Middle frontal gyrus (tissue), 1 donor: ENCODE measurements around the gene CRHR1.
"Not testable (repeated sequence)": the region's sequence is repeated elsewhere in the genome, so short reads cannot be mapped to it uniquely, and the experiment has no call there.

Experiments used
- DNase-seq: peaks from one replicate; pipeline ENCODE4 v3.0.0-alpha.2; 2015; ENCODE audit warnings: low spot score; ENCODE audit errors: extremely low spot score

The CRHR1 gene

GRCh38 chr17:45862127-45862526 is 78.0 kb downstream of the CRHR1 start:
- not testable (repeated sequence) for DNase-seq

GRCh38 chr17:45863857-45864654 is 79.9 kb downstream of the CRHR1 start:
- DNase-seq: no peak

- peak; percentile 16 for DNase-seq
Observed at GRCh38 chr17:45867171-45867570, 83.1 kb downstream of the CRHR1 start.

DNA sequence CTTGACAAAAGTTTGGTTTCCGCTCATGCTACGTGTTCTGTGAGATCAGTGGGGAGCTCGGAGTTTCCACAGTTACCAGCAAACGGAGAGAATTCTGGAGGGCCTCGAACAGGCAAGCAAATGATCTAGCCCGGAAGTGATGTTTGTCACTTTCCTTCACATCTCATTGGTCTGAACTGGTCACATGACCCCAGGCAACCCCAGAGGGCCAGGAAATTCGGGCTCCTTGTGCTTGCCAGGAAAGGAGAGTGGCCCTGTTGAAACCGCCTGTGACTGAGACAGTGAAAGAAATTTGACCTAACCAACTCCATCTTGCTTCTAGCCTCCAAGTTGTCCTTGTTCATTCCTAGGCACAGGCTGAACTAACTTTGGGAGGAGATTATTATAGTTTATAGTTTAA is 83.6 kb downstream of the CRHR1 start:
- DNase-seq: no peak

DNA sequence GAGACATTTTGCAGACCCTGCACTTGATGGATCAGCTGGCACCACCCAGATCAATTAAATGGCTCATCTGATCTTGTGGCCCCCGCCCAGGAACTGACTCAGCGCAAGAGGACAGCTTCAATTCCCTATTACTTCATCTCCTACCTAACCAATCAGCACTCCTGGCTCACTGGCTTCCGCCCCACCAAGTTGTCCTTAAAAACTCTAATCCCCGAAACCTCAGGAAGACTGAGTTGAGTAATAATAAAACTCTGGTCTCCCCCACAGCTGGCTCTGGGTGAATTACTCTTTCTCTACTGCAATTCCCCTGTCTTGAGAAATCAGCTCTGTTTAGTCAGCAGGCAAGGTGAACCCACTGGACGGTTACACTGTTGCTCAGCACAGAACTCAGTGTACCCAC is 84.2 kb downstream of the CRHR1 start:
- no peak for DNase-seq

- no peak for DNase-seq
Observed at GRCh38 chr17:45869676-45870341, 85.7 kb downstream of the CRHR1 start.

DNA sequence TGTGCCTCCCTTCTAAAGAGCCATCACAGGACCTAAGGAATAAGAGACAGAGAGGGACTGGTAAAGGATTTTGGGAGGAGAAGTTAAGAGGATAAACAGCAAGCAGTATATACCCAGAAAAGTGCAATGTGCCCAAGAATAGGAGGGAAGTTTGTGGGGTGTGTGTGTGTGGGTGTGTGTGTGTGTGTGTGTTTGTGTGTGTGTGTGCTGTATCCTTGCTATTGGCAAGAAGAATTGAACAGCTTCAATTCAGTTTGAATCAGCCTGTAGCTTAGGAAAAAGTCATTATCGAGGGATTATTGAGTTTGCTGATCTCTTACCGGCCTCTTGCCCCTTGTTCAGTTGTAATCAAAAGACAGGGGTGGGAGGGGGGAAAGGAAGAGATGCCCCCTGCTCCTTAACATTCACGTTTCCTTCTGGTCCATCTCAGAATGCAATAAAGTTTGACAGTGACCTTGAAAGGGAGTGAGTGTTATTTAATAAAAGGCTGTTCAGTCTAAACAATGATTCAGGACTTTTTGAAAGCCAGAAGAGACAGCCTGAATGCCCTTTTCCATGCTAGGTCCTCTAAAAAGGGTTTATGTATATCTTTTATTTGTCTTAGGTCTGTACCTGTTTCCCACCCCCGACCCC is 86.3 kb downstream of the CRHR1 start:
- no peak for DNase-seq

- DNase-seq: no peak
Observed at GRCh38 chr17:45871718-45872117, 87.6 kb downstream of the CRHR1 start.

GRCh38 chr17:45873728-45874127 is 89.6 kb downstream of the CRHR1 start:
- DNase-seq: no peak

GRCh38 chr17:45874151-45874550 is 90.0 kb downstream of the CRHR1 start:
- DNase-seq: no peak

DNA sequence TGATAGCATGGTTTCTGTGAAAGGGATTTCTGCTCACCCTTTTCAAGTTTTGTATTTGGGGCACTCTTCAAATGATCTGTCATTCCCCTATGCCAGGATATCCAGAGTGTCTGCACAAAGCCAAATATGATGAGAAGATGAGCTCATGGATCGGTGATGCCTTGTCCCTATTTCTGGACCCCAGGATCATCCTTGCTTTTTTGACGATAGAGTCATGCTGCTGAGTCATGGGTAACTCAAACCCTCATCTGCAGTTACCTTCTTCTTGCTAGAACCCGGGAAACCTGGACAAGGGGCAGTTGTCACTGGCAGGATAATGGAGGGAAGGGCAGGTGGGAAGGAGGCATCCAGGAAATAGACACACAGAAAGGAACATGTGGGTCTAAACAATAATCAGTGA is 92.4 kb downstream of the CRHR1 start:
- no peak for DNase-seq

DNA sequence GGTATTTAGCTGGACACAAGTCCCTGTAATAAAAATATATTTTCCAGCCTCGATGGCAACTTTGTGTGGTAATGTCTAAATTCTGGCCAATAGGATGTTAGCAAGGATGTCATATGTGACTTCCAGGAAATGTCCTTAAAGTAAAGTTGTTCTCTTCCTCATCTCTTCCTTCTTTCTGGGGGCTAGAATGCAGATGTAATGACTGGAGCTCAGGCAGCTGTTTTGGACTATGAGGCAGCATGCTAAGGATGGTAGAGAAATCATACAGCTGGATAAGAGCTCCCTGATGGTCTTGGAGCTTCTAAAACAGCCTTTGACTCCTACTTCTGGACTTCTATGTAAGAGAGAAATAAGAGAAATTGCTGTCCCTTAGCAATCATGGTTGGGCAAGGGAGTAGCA is 93.3 kb downstream of the CRHR1 start:
- no peak for DNase-seq

GRCh38 chr17:45883063-45883462 is 98.9 kb downstream of the CRHR1 start:
- no peak for DNase-seq
